Measurements from ENCODE around the gene EOGT. TPM values are rescaled to one million over a fixed set of nuclear protein-coding genes. Genes with fewer than 3 reads are reported as not detected.

The EOGT gene
- total and polyA plus RNA-seq, 2 of the 4 experiments (the other 2 are of a cell fraction) = 12.3 to 41.2 TPM

GRCh38 chr3:69005791-69006482 lies 7.5 kb downstream of the EOGT start:
- WGBS, 2 experiments (ENCODE audit: extremely low coverage in 2 of 2, insufficient read length in 1 of 2) = no CpG with 5 or more reads among the region's 5 CpGs
- no peak overlapping the region for H3K4ac ChIP-seq (ENCODE audit: low read depth, low read length)
- H2AFZ ChIP-seq (replicated peaks; ENCODE audit: low read length, poor library complexity) = no peak overlapping the region
- no peak overlapping the region for H2BK120ac ChIP-seq (ENCODE audit: low read depth, low read length)
- no peak overlapping the region for H2BK20ac ChIP-seq (ENCODE audit: low read depth, low read length)
- peaks cover 6 to 15% of the 10 kb centered on the region in 2 experiments; a peak in 3 of 4 replicates for H3K79me1 ChIP-seq (ENCODE audit: low read depth in 1 of 2, low read length in 2 of 2)
- no TSS peak for BruUV-seq (replicated peaks)
- H3K9ac ChIP-seq (ENCODE audit: low read depth, low read length) = no peak overlapping the region
- no peak overlapping the region for H4K5ac ChIP-seq (ENCODE audit: low read depth, low read length)
- in situ Hi-C loops (cut with MboI; ENCODE audit: low sequenced_read_pairs) (no loop called here), dilution Hi-C loops (cut with HindIII; ENCODE audit: low sequenced_read_pairs, unreplicated experiment) (no loop called here), intact Hi-C loops (cut with micrococcal nuclease) (no loop called here)
- ChIA-PET CTCF (interaction anchor here (0.8 kb wide), 1 partner anchor 9 kb away, joined by 3 read pairs; no protein-coding TSS in a partner anchor), POLR2A (ENCODE audit: unreplicated experiment) (no interaction called here)
- no peak overlapping the region for H3K14ac ChIP-seq (replicated peaks; ENCODE audit: low read depth, low read length)
- H3K27me3 ChIP-seq (ENCODE audit: control insufficient read depth, insufficient read depth, low read length) = no peaks in the 10 kb centered on the region
- H3K56ac ChIP-seq (ENCODE audit: extremely low read depth, insufficient read depth, low read length) = no peak overlapping the region
- no peak overlapping the region for H3K27ac ChIP-seq (ENCODE audit: insufficient read depth, low read length)
- DNase-seq (no peak), ATAC-seq (ENCODE audit: low read depth) (no peak)
- H3K4me2 ChIP-seq (ENCODE audit: low read depth, low read length) = no peak overlapping the region
- H3K23ac ChIP-seq (ENCODE audit: low read depth, low read length) = no peak overlapping the region
- no peak overlapping the region for H2AK9ac ChIP-seq (replicated peaks; ENCODE audit: low read depth, low read length, poor library complexity)
- peaks cover 4% of the 10 kb centered on the region; the same call in 1 of the 2 replicates for H3K4me1 ChIP-seq (ENCODE audit: control insufficient read depth, insufficient read depth, low read length)
- peaks cover 30% of the 10 kb centered on the region for H3K36me3 ChIP-seq (ENCODE audit: control insufficient read depth, insufficient read depth, low read length)
- H3K18ac ChIP-seq (ENCODE audit: low read depth, low read length) = no peak overlapping the region
- H4K8ac ChIP-seq (ENCODE audit: low read depth in 2 of 2, low read length in 2 of 2) = no peak overlapping the region
- no peak overlapping the region for H2AK5ac ChIP-seq (ENCODE audit: low read depth, low read length)
- H3K4me3 ChIP-seq (ENCODE audit: insufficient read depth, low read depth, low read length) = no peak overlapping the region
- H3K9me1 ChIP-seq (ENCODE audit: insufficient read depth, low read length) = peaks cover 5% of the 10 kb centered on the region; the same call in 1 of the 2 replicates
- no peaks in the 10 kb centered on the region for H4K20me1 ChIP-seq (ENCODE audit: insufficient read depth, low read length)
- H3K9me3 ChIP-seq (ENCODE audit: control insufficient read depth, insufficient read depth, low read length) = no peaks in the 10 kb centered on the region
- TF ChIP-seq CEBPB (IDR thresholded peaks at IDR 0.05; ENCODE audit: low read depth, low read length) (no peak), POLR2A (IDR thresholded peaks at IDR 0.05; ENCODE audit: low read depth, low read length) (no peak), MXI1 (IDR thresholded peaks at IDR 0.05; ENCODE audit: borderline replicate concordance, low read depth, low read length) (no peak), MAFK (IDR thresholded peaks at IDR 0.05; ENCODE audit: low read depth, low read length) (no peak)
- TF ChIP-seq, protein P1, sequence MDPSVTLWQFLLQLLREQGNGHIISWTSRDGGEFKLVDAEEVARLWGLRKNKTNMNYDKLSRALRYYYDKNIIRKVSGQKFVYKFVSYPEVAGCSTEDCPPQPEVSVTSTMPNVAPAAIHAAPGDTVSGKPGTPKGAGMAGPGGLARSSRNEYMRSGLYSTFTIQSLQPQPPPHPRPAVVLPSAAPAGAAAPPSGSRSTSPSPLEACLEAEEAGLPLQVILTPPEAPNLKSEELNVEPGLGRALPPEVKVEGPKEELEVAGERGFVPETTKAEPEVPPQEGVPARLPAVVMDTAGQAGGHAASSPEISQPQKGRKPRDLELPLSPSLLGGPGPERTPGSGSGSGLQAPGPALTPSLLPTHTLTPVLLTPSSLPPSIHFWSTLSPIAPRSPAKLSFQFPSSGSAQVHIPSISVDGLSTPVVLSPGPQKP (IDR thresholded peaks at IDR 0.05; ENCODE audit: borderline replicate concordance, low read depth, low read length) = no peak
- H2BK15ac ChIP-seq (ENCODE audit: low read depth, low read length) = no peak overlapping the region
- H4K91ac ChIP-seq (ENCODE audit: insufficient read depth, low read depth, low read length) = no peak overlapping the region
- H2BK5ac ChIP-seq (ENCODE audit: low read depth, low read length, poor library complexity, severe bottlenecking) = no peak overlapping the region

Data from IMR-90 (cell line).